T-helper 2 cell treated with Interferon-gamma antibody and Interleukin-4, amounts not matched to agents 5 μg/mL and 100 μg/mL, for 36 hours (primary cell): Measurements from ENCODE around the gene MED12L.
A peak's percentile ranks its signal among the peaks of the same experiment; 100 is the strongest.

Experiments
- DNase-seq: peaks from one replicate; pipeline ENCODE4 v3.0.0; 2021; ENCODE audit warnings: low spot score
- H3K27ac Mint-ChIP-seq: one replicate; pipeline ENCODE4 v1.8.0; 2021; ENCODE audit warnings: mild to moderate bottlenecking, mixed read lengths
- H3K27me3 Mint-ChIP-seq: one replicate; pipeline ENCODE4 v1.8.0; 2021; ENCODE audit warnings: low read depth, mixed read lengths
- H3K36me3 Mint-ChIP-seq: one replicate; pipeline ENCODE4 v1.8.0; 2021; ENCODE audit warnings: low read depth, mixed read lengths
- H3K4me1 Mint-ChIP-seq: one replicate; pipeline ENCODE4 v1.8.0; 2021; ENCODE audit warnings: low read depth, mixed read lengths
- H3K4me3 Mint-ChIP-seq: one replicate; pipeline ENCODE4 v1.8.0; 2022; ENCODE audit warnings: mild to moderate bottlenecking, moderate library complexity, mixed read lengths
- H3K9me3 Mint-ChIP-seq: one replicate; pipeline ENCODE4 v1.8.0; 2021; ENCODE audit warnings: mixed read lengths

The MED12L gene

DNA sequence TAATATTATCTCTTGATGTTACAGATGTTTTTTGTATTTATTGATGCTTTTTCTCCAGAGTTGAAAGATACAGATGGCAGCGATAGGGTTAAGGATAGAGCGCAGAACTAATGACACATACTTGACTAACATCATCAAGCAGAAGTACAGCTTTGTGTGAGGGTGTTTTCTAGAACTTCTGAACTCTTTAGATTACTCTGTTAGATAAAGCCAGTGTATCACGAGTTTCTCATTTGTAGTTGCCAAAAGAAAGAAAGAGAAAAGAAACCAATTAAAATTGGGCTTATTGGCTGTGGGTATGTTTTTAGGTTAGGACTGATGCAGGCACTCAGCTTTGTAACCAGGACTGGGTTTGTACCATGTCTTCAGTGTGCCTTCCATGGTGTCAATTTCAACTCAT is 124.2 kb downstream of the MED12L start:
- no peak for DNase-seq
- H3K27ac Mint-ChIP-seq: peak overlapping the region; percentile 88
- no peaks in the 10 kb centered on the region for H3K27me3 Mint-ChIP-seq
- H3K36me3 Mint-ChIP-seq: peaks cover 4% of the 10 kb centered on the region
- H3K9me3 Mint-ChIP-seq: no peaks in the 10 kb centered on the region
- peaks cover 58% of the 10 kb centered on the region for H3K4me1 Mint-ChIP-seq
- peak overlapping the region; percentile 61 for H3K4me3 Mint-ChIP-seq

GRCh38 chr3:151210676-151211381 is 125.4 kb downstream of the MED12L start:
- peaks cover 47% of the 10 kb centered on the region for H3K4me1 Mint-ChIP-seq

GRCh38 chr3:151213151-151213550 is 127.7 kb downstream of the MED12L start:
- no peaks in the 10 kb centered on the region for H3K9me3 Mint-ChIP-seq
- no peak overlapping the region for H3K27ac Mint-ChIP-seq
- peaks cover 41% of the 10 kb centered on the region for H3K4me1 Mint-ChIP-seq
- DNase-seq: no peak
- no peak overlapping the region for H3K4me3 Mint-ChIP-seq
- H3K27me3 Mint-ChIP-seq: no peaks in the 10 kb centered on the region
- peaks cover 2% of the 10 kb centered on the region for H3K36me3 Mint-ChIP-seq

More at GRCh38 chr3:151210676-151211381, 125.4 kb downstream of the MED12L start:
- Mint-ChIP-seq H3K36me3 (peaks cover 4% of the 10 kb centered on the region), H3K4me3 (peak overlapping the region; percentile 62), H3K9me3 (no peaks in the 10 kb centered on the region), H3K27ac (peak overlapping the region; percentile 88), H3K27me3 (no peaks in the 10 kb centered on the region)
- DNase-seq: no peak

DNA sequence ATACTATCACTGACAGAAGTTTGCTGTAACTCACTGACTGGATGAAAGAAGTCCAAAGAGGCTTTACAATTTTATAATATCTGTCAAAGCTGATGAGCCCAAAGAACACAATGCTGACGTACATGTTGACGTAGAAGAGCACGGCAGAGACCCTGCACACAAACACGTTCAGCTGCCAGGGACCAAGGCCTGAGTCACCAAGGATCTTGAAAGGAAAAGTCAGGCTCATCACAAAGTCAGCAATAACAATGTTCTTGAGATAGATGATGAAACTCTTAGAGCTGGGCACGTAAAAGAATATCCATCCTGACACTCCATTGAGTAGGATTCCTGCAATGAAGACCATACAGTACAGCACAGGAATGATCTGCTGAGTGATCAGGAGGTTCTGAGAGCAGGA is 128.4 kb downstream of the MED12L start:
- Mint-ChIP-seq H3K27me3 (no peaks in the 10 kb centered on the region), H3K27ac (no peak overlapping the region), H3K4me1 (peaks cover 37% of the 10 kb centered on the region), H3K9me3 (no peaks in the 10 kb centered on the region), H3K4me3 (no peak overlapping the region), H3K36me3 (peaks cover 2% of the 10 kb centered on the region)
- no peak for DNase-seq

GRCh38 chr3:151214459-151214858 is 129.0 kb downstream of the MED12L start:
- H3K4me3 Mint-ChIP-seq: no peak overlapping the region
- no peak overlapping the region for H3K27ac Mint-ChIP-seq
- DNase-seq: no peak
- peaks cover 33% of the 10 kb centered on the region for H3K4me1 Mint-ChIP-seq
- no peaks in the 10 kb centered on the region for H3K9me3 Mint-ChIP-seq
- peaks cover 2% of the 10 kb centered on the region for H3K36me3 Mint-ChIP-seq
- H3K27me3 Mint-ChIP-seq: no peaks in the 10 kb centered on the region

GRCh38 chr3:151216641-151217607 is 131.5 kb downstream of the MED12L start:
- DNase-seq: no peak
- Mint-ChIP-seq H3K9me3 (peaks cover 14% of the 10 kb centered on the region), H3K36me3 (peaks cover 13% of the 10 kb centered on the region), H3K27ac (no peak overlapping the region), H3K4me1 (peaks cover 13% of the 10 kb centered on the region), H3K4me3 (no peak overlapping the region), H3K27me3 (no peaks in the 10 kb centered on the region)

GRCh38 chr3:151218136-151218535 is 132.7 kb downstream of the MED12L start:
- H3K9me3 Mint-ChIP-seq: peaks cover 25% of the 10 kb centered on the region
- peaks cover 24% of the 10 kb centered on the region for H3K36me3 Mint-ChIP-seq
- no peak for DNase-seq
- no peaks in the 10 kb centered on the region for H3K27me3 Mint-ChIP-seq
- no peak overlapping the region for H3K4me3 Mint-ChIP-seq
- H3K27ac Mint-ChIP-seq: no peak overlapping the region
- peaks cover 12% of the 10 kb centered on the region for H3K4me1 Mint-ChIP-seq

DNA sequence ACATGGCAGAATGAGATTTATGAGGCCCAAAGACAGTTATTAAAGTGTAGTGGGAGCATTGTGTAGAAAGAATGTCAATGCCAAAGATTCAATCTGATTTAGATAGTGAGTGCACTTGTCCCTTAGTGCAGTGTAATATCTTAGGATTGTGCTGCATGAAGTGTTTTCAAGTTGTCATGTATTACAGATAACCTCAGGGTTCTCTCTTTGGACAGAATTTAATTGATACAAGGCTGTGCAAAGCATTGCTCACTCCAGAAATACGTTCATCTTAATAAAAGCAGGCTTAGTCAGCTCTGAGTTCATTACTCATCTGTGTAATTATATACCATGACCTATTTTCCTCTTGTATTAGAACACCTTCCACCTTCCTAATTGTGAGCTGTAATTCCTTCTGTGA is 133.6 kb downstream of the MED12L start:
- Mint-ChIP-seq H3K4me1 (peaks cover 9% of the 10 kb centered on the region), H3K27me3 (no peaks in the 10 kb centered on the region), H3K36me3 (peaks cover 24% of the 10 kb centered on the region), H3K9me3 (peaks cover 28% of the 10 kb centered on the region), H3K27ac (no peak overlapping the region), H3K4me3 (no peak overlapping the region)
- no peak for DNase-seq

GRCh38 chr3:151224268-151224866 is 138.9 kb downstream of the MED12L start:
- Mint-ChIP-seq H3K4me3 (no peak overlapping the region), H3K27me3 (no peaks in the 10 kb centered on the region), H3K36me3 (peaks cover 24% of the 10 kb centered on the region), H3K27ac (no peak overlapping the region), H3K9me3 (peaks cover 28% of the 10 kb centered on the region), H3K4me1 (peaks cover 46% of the 10 kb centered on the region)
- no peak for DNase-seq

- Mint-ChIP-seq H3K4me3 (peak overlapping the region; percentile 31), H3K27ac (peak overlapping the region; percentile 70), H3K36me3 (peaks cover 24% of the 10 kb centered on the region), H3K4me1 (peaks cover 47% of the 10 kb centered on the region), H3K9me3 (peaks cover 28% of the 10 kb centered on the region), H3K27me3 (no peaks in the 10 kb centered on the region)
- no peak for DNase-seq
Measured at GRCh38 chr3:151225040-151225975, 139.8 kb downstream of the MED12L start.

GRCh38 chr3:151226088-151226563 is 140.7 kb downstream of the MED12L start:
- H3K4me3 Mint-ChIP-seq: peak overlapping the region; percentile 31

GRCh38 chr3:151226825-151227224 is 141.4 kb downstream of the MED12L start:
- no peak for DNase-seq
- Mint-ChIP-seq H3K9me3 (peaks cover 15% of the 10 kb centered on the region), H3K27ac (peak overlapping the region; percentile 65), H3K27me3 (no peaks in the 10 kb centered on the region), H3K36me3 (peaks cover 12% of the 10 kb centered on the region), H3K4me1 (peaks cover 58% of the 10 kb centered on the region), H3K4me3 (no peak overlapping the region)

More at GRCh38 chr3:151226088-151226563, 140.7 kb downstream of the MED12L start:
- peaks cover 55% of the 10 kb centered on the region for H3K4me1 Mint-ChIP-seq
- H3K36me3 Mint-ChIP-seq: peaks cover 16% of the 10 kb centered on the region
- peak overlapping the region; percentile 65 for H3K27ac Mint-ChIP-seq
- H3K27me3 Mint-ChIP-seq: no peaks in the 10 kb centered on the region
- peaks cover 20% of the 10 kb centered on the region for H3K9me3 Mint-ChIP-seq
- DNase-seq: no peak

GRCh38 chr3:151227266-151227806 is 141.9 kb downstream of the MED12L start:
- Mint-ChIP-seq H3K36me3 (peaks cover 7% of the 10 kb centered on the region), H3K4me3 (peak overlapping the region; percentile 25), H3K9me3 (peaks cover 10% of the 10 kb centered on the region), H3K4me1 (peaks cover 57% of the 10 kb centered on the region), H3K27me3 (no peaks in the 10 kb centered on the region), H3K27ac (peak overlapping the region; percentile 65)
- no peak for DNase-seq
